GM23338 (cell line): Measurements from ENCODE around the gene HABP4. TPM values are rescaled to one million over a fixed set of nuclear protein-coding genes. Genes with fewer than 3 reads are reported as not detected.

Source experiments
- ATAC-seq: fragments of 200-7000 bp; cut with Tn5 transposase; 3 replicates; pipeline ENCODE4 v1.9.1; 2020
- DNase-seq: peaks from one replicate; pipeline ENCODE4 v3.0.0-alpha.2; 2015; ENCODE audit warnings: low spot score
- H2AFZ ChIP-seq: fragments of 200-600 bp; sonication (generic); 2 replicates; pipeline ENCODE4 v1.8.0; 2016; ENCODE audit warnings: antibody characterized with exemption, mild to moderate bottlenecking, moderate library complexity
- H3F3A ChIP-seq: fragments of 200-600 bp; sonication (generic); replicated peaks from 2 replicates; pipeline ENCODE4 v1.8.0; 2017; ENCODE audit warnings: antibody characterized with exemption, mixed run types, low read depth
- H3K27ac ChIP-seq: fragments of 200-600 bp; sonication (generic); 2 replicates; pipeline ENCODE4 v1.6.1; 2016; ENCODE audit warnings: low read depth
- H3K27me3 ChIP-seq: fragments of 200-600 bp; sonication (generic); 2 replicates; pipeline ENCODE4 v1.8.0; 2016; ENCODE audit warnings: mild to moderate bottlenecking, mixed run types, moderate library complexity; ENCODE audit not compliant: insufficient read depth
- H3K36me3 ChIP-seq: fragments of 200-600 bp; sonication (generic); 2 replicates; pipeline ENCODE4 v1.8.0; 2016; ENCODE audit warnings: mild to moderate bottlenecking; ENCODE audit not compliant: insufficient read depth
- H3K4me1 ChIP-seq: fragments of 200-600 bp; sonication (generic); 2 replicates; pipeline ENCODE4 v1.8.0; 2016; ENCODE audit warnings: mild to moderate bottlenecking, moderate library complexity; ENCODE audit not compliant: insufficient read depth
- H3K4me2 ChIP-seq: fragments of 200-600 bp; sonication (generic); 2 replicates; pipeline ENCODE4 v1.7.1; 2017; ENCODE audit warnings: mixed run types
- H3K4me3 ChIP-seq: fragments of 200-600 bp; sonication (generic); 2 replicates; pipeline ENCODE4 v1.6.1; 2016; ENCODE audit warnings: mixed run types
- H3K79me2 ChIP-seq: fragments of 200-600 bp; sonication (generic); replicated peaks from 2 replicates; pipeline ENCODE4 v1.8.0; 2017; ENCODE audit warnings: mild to moderate bottlenecking; ENCODE audit not compliant: insufficient read depth
- H3K9me2 ChIP-seq: fragments of 200-600 bp; sonication (generic); 2 replicates; pipeline ENCODE4 v1.8.0; 2017; ENCODE audit not compliant: insufficient read depth
- H4K20me1 ChIP-seq: fragments of 200-600 bp; sonication (generic); replicated peaks from 2 replicates; pipeline ENCODE4 v1.8.0; 2017; ENCODE audit warnings: mild to moderate bottlenecking; ENCODE audit not compliant: insufficient read depth
- H3K27ac Mint-ChIP-seq: 2 replicates; pipeline ENCODE4 v1.8.0; 2020; ENCODE audit warnings: inconsistent platforms, mild to moderate bottlenecking, moderate library complexity, mixed read lengths
- H3K27me3 Mint-ChIP-seq: 3 replicates; pipeline ENCODE4 v1.8.0; 2022; ENCODE audit warnings: low read depth, mild to moderate bottlenecking, moderate library complexity, mixed read lengths, inconsistent platforms; ENCODE audit not compliant: insufficient read depth, poor library complexity
- H3K36me3 Mint-ChIP-seq: 3 replicates; pipeline ENCODE4 v1.8.0; 2021; ENCODE audit warnings: low read depth, mild to moderate bottlenecking, inconsistent platforms, moderate library complexity, mixed read lengths
- H3K4me1 Mint-ChIP-seq: 3 replicates; pipeline ENCODE4 v1.8.0; 2020; ENCODE audit warnings: mild to moderate bottlenecking, inconsistent platforms, mixed read lengths
- H3K4me3 Mint-ChIP-seq: 3 replicates; pipeline ENCODE4 v1.8.0; 2021; ENCODE audit warnings: moderate library complexity, mild to moderate bottlenecking, inconsistent platforms, mixed read lengths
- H3K9me3 Mint-ChIP-seq: 3 replicates; pipeline ENCODE4 v1.8.0; 2020; ENCODE audit warnings: moderate library complexity, mild to moderate bottlenecking, inconsistent platforms, mixed read lengths
- EZH2 ChIP-seq: fragments of 200-600 bp; sonication (generic); IDR thresholded peaks from one replicate; pipeline ENCODE4 v1.8.0; 2017; ENCODE audit warnings: antibody characterized with exemption, mild to moderate bottlenecking, low read depth; ENCODE audit not compliant: unreplicated experiment
- STAT1 ChIP-seq: IDR thresholded peaks from one replicate; pipeline ENCODE4 v1.6.1; 2016; ENCODE audit warnings: antibody characterized with exemption; ENCODE audit not compliant: unreplicated experiment
- polyA plus RNA-seq: library from polyadenylated mRNA; unstranded; fragments of >200 nt; fragmentation: Nextera tagmentation; extraction: Ambion mirVana; gene quantifications from 2 replicates; pipeline ENCODE4 v1.2.1, GENCODE V29; 2016
- total RNA-seq: library from RNA; depleted of rRNA; stranded (reverse); fragments of >200 nt; shearing (Covaris generic); gene quantifications from 2 replicates; pipeline ENCODE4 v1.2.3, GENCODE V29; 2014
- TF ChIP-seq, protein P1 (sequence below): IDR thresholded peaks from one replicate; pipeline ENCODE4 v1.6.1; 2018; ENCODE audit warnings: antibody characterized with exemption; ENCODE audit not compliant: unreplicated experiment

Gene HABP4
- total and polyA plus RNA-seq, 2 experiments from 2014 or later = 8.8 to 9.9 TPM

DNA sequence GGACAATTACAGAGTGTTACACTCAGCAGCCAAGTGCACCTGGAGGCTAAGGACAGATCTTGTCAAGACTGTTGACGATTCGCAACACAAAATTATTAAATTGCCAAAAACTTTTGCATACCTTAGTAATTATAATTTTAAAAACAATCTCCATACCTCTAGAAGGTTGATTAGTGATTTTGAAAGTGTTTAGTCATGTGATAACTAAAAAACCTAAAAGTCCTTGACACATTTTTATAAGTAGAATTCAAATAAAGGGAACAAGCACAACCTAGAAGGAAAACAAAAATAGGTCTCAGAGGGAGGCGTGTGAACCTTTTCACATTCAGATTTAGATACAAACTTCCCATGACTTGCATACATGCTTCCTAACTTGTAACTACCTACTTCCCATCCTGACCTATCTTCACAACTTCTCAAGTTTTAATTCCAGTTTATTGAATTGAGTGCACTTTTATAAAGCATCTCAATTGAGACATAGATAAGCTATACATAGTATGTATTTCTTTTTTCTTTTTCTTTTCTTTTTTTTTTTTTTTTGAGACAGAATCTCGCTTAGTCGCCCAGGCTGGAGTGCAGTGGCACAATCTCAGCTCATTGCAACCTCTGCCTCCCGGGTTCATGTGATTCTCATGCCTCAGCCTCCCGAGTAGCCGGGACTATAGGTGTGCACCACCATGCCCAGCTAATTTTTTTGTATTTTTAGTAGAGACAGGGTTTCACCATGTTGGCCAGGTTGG, 37.6 kb upstream of the HABP4 start:
- Histone ChIP-seq H3K27me3 (no peaks in the 10 kb centered on the region), H3K9me2 (no peaks in the 10 kb centered on the region), H3F3A (0 out of 2 replicates have a peak, but pooled peaks cover 13% of the 10 kb centered on the region), H3K4me2 (peak overlapping the region; percentile 13), H4K20me1 (peaks cover 36% of the 10 kb centered on the region; the same call in 1 of the 2 replicates), H2AFZ (no peak overlapping the region), H3K36me3 (no peaks in the 10 kb centered on the region; the same call in 1 of the 2 replicates), H3K27ac (no peak overlapping the region), H3K4me3 (no peak overlapping the region), H3K79me2 (peaks cover 86% of the 10 kb centered on the region), H3K4me1 (peaks cover 46% of the 10 kb centered on the region)
- no peak for TF ChIP-seq EZH2
- no peak for TF ChIP-seq STAT1
- DNase-seq (no peak), ATAC-seq (no peak)
- H3K27me3 Mint-ChIP-seq = peaks cover 11% of the 10 kb centered on the region
- peak overlapping the region; percentile 52; the same call in 1 of the 2 replicates for H3K27ac Mint-ChIP-seq
- no peak overlapping the region; the same call in 2 of the 3 replicates for H3K4me3 Mint-ChIP-seq
- H3K4me1 Mint-ChIP-seq = peaks cover 48% of the 10 kb centered on the region
- H3K36me3 Mint-ChIP-seq = peaks cover 24% of the 10 kb centered on the region
- H3K9me3 Mint-ChIP-seq = no peaks in the 10 kb centered on the region

GRCh38 chr9:96413302-96414221, 36.4 kb upstream of the HABP4 start:
- Histone ChIP-seq H3K4me3 (no peak overlapping the region), H3K27me3 (no peaks in the 10 kb centered on the region), H3K79me2 (peaks cover 80% of the 10 kb centered on the region), H3K9me2 (no peaks in the 10 kb centered on the region), H4K20me1 (peaks cover 36% of the 10 kb centered on the region; the same call in 1 of the 2 replicates), H3K4me2 (peak overlapping the region; percentile 13; the same call in 1 of the 2 replicates), H3K36me3 (no peaks in the 10 kb centered on the region; the same call in 1 of the 2 replicates), H3F3A (0 out of 2 replicates have a peak, but pooled peaks cover 13% of the 10 kb centered on the region), H3K27ac (peak overlapping the region; percentile 72), H3K4me1 (peaks cover 41% of the 10 kb centered on the region), H2AFZ (no peak overlapping the region)
- DNase-seq (no peak), ATAC-seq (no peak)
- H3K27ac Mint-ChIP-seq = no peak overlapping the region
- peaks cover 15% of the 10 kb centered on the region for H3K27me3 Mint-ChIP-seq
- H3K36me3 Mint-ChIP-seq = peaks cover 24% of the 10 kb centered on the region
- H3K4me1 Mint-ChIP-seq = peaks cover 40% of the 10 kb centered on the region
- no peak overlapping the region; the same call in 2 of the 3 replicates for H3K4me3 Mint-ChIP-seq
- H3K9me3 Mint-ChIP-seq = no peaks in the 10 kb centered on the region
- TF ChIP-seq, protein P1, sequence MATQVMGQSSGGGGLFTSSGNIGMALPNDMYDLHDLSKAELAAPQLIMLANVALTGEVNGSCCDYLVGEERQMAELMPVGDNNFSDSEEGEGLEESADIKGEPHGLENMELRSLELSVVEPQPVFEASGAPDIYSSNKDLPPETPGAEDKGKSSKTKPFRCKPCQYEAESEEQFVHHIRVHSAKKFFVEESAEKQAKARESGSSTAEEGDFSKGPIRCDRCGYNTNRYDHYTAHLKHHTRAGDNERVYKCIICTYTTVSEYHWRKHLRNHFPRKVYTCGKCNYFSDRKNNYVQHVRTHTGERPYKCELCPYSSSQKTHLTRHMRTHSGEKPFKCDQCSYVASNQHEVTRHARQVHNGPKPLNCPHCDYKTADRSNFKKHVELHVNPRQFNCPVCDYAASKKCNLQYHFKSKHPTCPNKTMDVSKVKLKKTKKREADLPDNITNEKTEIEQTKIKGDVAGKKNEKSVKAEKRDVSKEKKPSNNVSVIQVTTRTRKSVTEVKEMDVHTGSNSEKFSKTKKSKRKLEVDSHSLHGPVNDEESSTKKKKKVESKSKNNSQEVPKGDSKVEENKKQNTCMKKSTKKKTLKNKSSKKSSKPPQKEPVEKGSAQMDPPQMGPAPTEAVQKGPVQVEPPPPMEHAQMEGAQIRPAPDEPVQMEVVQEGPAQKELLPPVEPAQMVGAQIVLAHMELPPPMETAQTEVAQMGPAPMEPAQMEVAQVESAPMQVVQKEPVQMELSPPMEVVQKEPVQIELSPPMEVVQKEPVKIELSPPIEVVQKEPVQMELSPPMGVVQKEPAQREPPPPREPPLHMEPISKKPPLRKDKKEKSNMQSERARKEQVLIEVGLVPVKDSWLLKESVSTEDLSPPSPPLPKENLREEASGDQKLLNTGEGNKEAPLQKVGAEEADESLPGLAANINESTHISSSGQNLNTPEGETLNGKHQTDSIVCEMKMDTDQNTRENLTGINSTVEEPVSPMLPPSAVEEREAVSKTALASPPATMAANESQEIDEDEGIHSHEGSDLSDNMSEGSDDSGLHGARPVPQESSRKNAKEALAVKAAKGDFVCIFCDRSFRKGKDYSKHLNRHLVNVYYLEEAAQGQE = no peak
